GM12875 (cell line): Measurements from ENCODE around the gene TTC34.

Source experiments
- H3K4me3 ChIP-seq: one replicate; pipeline ENCODE4 v1.5.1; 2011; ENCODE audit warnings: low read depth, low read length, control low read depth
- CTCF ChIP-seq: IDR thresholded peaks from 2 replicates; pipeline ENCODE4 v1.5.1; 2011; ENCODE audit warnings: low read depth, mild to moderate bottlenecking, control low read depth, inconsistent platforms, low read length, moderate library complexity, borderline replicate concordance; ENCODE audit not compliant: insufficient read depth

The TTC34 gene

DNA sequence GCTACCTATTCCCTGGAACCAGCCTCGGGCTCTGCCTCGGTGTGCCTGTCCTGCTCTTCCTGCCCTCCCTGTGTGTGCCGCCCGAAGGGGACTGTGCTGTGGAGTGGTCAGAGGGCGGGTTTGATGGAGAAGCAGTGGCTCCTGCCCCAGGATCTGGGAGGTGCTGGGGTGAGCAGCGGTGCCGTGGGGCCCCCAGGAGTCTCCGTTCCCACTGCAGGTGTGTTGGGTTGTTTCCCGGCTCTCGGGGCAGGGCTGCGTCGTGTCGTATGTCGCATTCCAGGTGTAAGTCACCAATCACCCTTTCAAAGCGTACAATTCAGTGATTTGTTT, 32.6 kb upstream of the TTC34 start:
- no peak for TF ChIP-seq CTCF
- no peak overlapping the region for H3K4me3 ChIP-seq

DNA sequence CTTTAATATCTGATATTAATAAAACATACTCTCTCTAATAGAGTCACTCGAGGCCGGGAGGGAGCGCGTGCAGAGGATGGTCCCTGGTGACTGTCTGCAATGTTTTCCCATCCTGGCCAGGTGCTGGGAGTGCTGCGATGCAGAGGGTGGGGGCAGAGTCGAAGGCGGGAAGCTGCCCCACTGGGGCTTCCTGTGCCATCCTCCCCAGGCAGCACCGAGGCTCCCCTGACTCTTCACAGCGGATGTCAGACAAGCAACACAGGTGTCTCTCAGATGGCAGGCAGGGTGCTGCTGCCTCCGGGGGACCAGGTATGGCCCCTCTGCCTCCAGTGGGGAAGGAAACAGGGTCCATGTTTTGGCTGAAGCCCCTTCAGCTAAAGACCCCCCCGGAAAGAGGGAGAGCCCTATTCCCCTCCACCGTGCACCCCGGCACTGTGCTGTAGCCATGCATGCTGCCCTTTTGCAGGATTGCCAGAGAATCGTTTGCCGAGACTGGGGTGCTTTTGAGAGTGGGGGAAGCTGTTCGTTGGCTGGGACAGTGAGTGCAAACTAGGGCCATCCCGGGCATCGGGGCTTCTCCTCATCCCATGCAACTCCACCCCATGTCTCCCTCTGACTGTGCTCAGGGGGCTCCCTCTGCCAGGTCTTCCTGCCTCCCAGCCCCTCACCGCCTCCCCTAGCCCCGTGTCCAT, 32.1 kb upstream of the TTC34 start:
- H3K4me3 ChIP-seq, result no peak overlapping the region
- no peak for TF ChIP-seq CTCF

DNA sequence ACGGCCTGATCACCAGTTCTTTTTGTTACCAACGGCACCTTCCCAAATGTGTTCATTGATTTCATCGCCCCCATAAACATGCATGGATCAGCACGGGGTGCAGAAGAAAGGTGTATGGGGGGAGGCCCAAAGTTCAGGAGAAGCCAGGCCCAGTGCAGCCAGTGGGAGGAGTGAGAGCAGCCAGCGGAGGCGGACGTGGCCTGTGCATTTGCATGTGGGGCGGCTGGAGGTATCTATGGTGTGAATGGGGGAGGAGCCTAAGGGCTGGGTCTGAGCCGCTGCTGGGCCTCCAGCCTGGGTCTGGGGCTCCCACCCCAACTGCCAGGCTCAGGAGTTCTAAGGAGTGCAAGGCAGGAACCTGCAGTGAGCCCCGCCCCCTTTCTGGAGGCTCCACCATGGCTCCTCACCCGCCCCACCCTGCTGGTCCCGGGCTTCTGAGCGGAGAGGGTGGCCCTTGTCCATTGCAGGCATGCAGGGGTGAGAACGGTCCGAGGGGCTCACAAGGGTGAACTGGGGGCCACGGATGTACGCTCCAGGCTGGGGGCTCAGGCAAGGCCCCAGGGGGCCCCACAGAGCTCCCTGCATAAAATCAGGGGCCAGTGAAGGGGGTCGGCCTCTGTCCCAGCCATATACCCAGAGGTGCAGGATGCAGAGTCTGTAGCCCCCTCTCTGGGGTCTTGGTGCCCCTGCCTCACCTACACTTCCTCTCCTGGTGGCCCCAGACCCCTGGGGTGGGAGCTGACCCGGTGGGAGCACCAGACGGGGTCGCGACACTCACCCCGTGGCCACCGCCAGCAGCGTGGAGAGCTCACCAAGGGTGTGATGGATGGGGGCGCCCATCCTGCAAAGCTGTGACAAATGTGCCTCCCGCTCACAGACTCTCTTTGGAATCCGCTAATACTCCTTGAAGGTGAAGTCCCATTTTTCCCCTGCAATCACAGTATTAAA, 31.3 kb upstream of the TTC34 start:
- H3K4me3 ChIP-seq, result no peak overlapping the region
- TF ChIP-seq CTCF, result no peak

DNA sequence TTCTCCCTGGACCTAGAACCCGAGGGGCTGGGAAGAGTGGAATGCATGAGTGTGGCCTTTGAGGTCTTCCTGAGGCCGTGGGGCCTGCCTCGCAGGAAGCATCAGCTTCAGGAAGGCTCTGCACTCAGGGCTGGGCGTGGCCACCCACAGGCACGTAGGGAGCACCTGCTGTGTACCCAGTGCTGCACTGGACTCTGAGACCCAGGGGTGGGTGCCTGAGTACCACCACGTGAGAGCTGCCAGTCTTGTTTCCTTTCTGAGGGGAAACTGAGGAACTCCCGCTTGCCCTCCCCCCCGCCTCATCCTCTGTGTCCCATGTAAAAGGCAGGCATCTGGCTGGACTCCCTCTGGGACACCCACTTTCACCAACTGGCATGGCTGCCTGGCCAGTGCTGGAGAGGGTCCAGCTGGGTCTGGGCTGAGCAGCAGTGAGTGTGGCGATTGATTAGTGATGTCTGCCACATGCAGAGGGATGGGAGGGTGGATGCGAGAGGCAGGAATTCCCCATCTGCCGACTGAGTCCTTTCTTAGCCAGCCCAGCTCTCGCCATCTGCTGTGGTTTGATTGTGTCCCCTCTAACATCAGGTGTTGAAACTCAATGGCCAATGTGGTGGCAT, 30.2 kb upstream of the TTC34 start:
- TF ChIP-seq CTCF, result no peak
- H3K4me3 ChIP-seq, result no peak overlapping the region

DNA sequence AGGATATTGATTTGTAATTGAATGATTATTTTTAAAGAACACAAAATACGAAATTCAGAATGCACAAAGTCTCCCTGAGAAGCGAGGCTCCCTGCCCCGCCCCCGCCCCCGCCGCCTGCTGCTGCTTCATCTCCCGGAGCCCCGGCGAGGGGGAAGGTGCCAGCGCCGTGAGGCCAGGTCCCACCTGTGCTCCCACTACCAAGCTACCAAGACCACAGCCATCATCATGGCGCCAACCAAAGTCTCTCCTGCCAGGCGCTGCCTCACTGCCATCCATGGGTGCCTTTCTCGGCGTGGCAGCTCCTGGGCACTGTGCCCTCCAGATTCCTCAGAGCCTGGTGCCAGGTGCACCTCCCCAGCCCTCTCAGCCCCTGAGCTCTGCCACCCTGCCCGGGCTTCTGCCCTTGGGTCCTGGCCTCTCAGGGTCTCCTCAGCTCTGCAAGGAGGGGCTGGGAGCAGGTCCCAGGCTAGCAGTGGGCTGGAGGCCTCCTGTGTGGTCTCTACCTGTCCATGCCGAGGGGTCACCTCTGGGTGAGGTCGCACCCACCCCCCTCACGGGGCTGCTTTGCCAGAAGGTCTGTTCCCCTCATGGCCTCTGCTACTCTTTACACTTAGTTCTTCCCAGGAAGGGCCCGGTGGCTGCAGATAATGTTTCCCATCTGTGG, 29.4 kb upstream of the TTC34 start:
- no peak for TF ChIP-seq CTCF
- no peak overlapping the region for H3K4me3 ChIP-seq

DNA sequence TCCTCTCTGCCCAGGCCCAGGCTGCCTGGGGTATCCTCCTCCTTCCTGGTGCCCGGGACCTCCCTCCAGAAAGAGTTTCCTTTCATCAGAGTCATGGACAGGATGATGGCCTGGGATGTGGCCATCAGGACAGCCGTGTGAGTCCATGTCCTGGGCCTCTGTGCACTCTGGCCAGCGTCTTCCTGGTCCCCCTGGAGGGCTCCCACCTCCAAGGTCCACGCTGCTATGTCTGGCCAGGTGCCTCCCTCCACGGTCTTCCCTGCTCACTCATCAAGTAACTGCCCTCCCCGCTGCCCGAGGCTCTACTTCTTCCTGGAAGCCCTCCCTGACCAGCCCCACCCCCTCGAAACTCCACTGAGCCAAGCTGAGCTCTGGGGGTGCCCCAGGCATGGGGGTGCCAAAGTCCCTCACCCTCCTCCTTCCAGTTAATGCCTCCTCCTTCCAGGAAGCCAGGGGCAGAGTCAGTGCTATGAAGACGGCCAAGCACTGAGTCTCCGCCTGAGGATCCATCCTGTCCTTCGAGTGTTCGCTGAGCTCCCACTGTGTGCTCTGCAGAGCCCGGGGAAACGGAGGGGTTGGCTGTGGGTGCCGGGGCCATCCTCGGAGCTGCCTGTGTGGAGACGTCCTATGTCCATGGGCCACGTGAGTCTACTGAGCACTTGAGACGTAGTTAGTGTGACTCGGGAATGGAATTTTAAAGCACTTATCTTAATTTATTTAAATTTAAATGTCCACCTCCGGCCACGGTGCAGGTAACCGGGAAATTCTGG, 28.5 kb upstream of the TTC34 start:
- TF ChIP-seq CTCF, result no peak

More for the DNA sequence above, 28.5 kb upstream of the TTC34 start:
- no peak overlapping the region for H3K4me3 ChIP-seq
